Measurements from ENCODE around the gene CMIP. TPM values are rescaled to one million over a fixed set of nuclear protein-coding genes. Genes with fewer than 3 reads are reported as not detected.

Gene CMIP
- total RNA-seq, 2 experiments from 2014 or later = 28.1 to 29.7 TPM

- H3K9me3 Mint-ChIP-seq = no peaks in the 10 kb centered on the region
- no peak overlapping the region for H3K27ac Mint-ChIP-seq
- H3K4me1 Mint-ChIP-seq = peaks cover 22% of the 10 kb centered on the region
- H3K27me3 Mint-ChIP-seq = no peaks in the 10 kb centered on the region
- no peak for DNase-seq
- peaks cover 11% of the 10 kb centered on the region for H3K36me3 Mint-ChIP-seq
- no peak overlapping the region for H3K4me3 Mint-ChIP-seq
Observed at GRCh38 chr16:81526199-81526598, 81.6 kb downstream of the CMIP start.

- H3K27ac Mint-ChIP-seq = no peak overlapping the region
- H3K27me3 Mint-ChIP-seq = no peaks in the 10 kb centered on the region
- peaks cover 11% of the 10 kb centered on the region for H3K36me3 Mint-ChIP-seq
- H3K9me3 Mint-ChIP-seq = no peaks in the 10 kb centered on the region
- no peak for DNase-seq
- no peak overlapping the region for H3K4me3 Mint-ChIP-seq
- H3K4me1 Mint-ChIP-seq = peaks cover 16% of the 10 kb centered on the region
Observed at GRCh38 chr16:81526935-81527334, 82.3 kb downstream of the CMIP start.

GRCh38 chr16:81527477-81528178, 83.0 kb downstream of the CMIP start:
- Mint-ChIP-seq H3K9me3 (no peaks in the 10 kb centered on the region), H3K27ac (no peak overlapping the region), H3K4me1 (peaks cover 16% of the 10 kb centered on the region), H3K27me3 (no peaks in the 10 kb centered on the region), H3K4me3 (no peak overlapping the region), H3K36me3 (peaks cover 11% of the 10 kb centered on the region)
- DNase-seq = no peak

- H3K36me3 Mint-ChIP-seq = peaks cover 10% of the 10 kb centered on the region
- no peak overlapping the region for H3K27ac Mint-ChIP-seq
- H3K4me3 Mint-ChIP-seq = no peak overlapping the region
- no peaks in the 10 kb centered on the region for H3K27me3 Mint-ChIP-seq
- peaks cover 21% of the 10 kb centered on the region for H3K4me1 Mint-ChIP-seq
- H3K9me3 Mint-ChIP-seq = no peaks in the 10 kb centered on the region
- DNase-seq = no peak
Observed at GRCh38 chr16:81528256-81528655, 83.6 kb downstream of the CMIP start.

GRCh38 chr16:81530296-81530721, 85.7 kb downstream of the CMIP start:
- H3K4me1 Mint-ChIP-seq = peaks cover 21% of the 10 kb centered on the region
- H3K36me3 Mint-ChIP-seq = peaks cover 10% of the 10 kb centered on the region
- H3K4me3 Mint-ChIP-seq = no peak overlapping the region
- H3K27ac Mint-ChIP-seq = no peak overlapping the region
- H3K9me3 Mint-ChIP-seq = no peaks in the 10 kb centered on the region
- H3K27me3 Mint-ChIP-seq = no peaks in the 10 kb centered on the region
- no peak for DNase-seq

- H3K36me3 Mint-ChIP-seq = peaks cover 10% of the 10 kb centered on the region
- no peaks in the 10 kb centered on the region for H3K27me3 Mint-ChIP-seq
- no peak overlapping the region for H3K27ac Mint-ChIP-seq
- no peak overlapping the region for H3K4me3 Mint-ChIP-seq
- DNase-seq = no peak
- peaks cover 18% of the 10 kb centered on the region for H3K4me1 Mint-ChIP-seq
- H3K9me3 Mint-ChIP-seq = no peaks in the 10 kb centered on the region
Observed at GRCh38 chr16:81530814-81531213, 86.2 kb downstream of the CMIP start.

- H3K9me3 Mint-ChIP-seq = no peaks in the 10 kb centered on the region
- H3K4me1 Mint-ChIP-seq = peaks cover 13% of the 10 kb centered on the region
Observed at GRCh38 chr16:81531419-81531821, 86.8 kb downstream of the CMIP start.

GRCh38 chr16:81532491-81533174, 88.0 kb downstream of the CMIP start:
- peaks cover 3% of the 10 kb centered on the region for H3K36me3 Mint-ChIP-seq
- H3K9me3 Mint-ChIP-seq = no peaks in the 10 kb centered on the region
- no peaks in the 10 kb centered on the region for H3K27me3 Mint-ChIP-seq
- no peak for DNase-seq
- peak overlapping the region; percentile 12 for H3K27ac Mint-ChIP-seq
- H3K4me3 Mint-ChIP-seq = no peak overlapping the region
- H3K4me1 Mint-ChIP-seq = peaks cover 8% of the 10 kb centered on the region

More at GRCh38 chr16:81531419-81531821, 86.8 kb downstream of the CMIP start:
- no peak for DNase-seq
- Mint-ChIP-seq H3K27me3 (no peaks in the 10 kb centered on the region), H3K27ac (no peak overlapping the region), H3K4me3 (no peak overlapping the region), H3K36me3 (peaks cover 10% of the 10 kb centered on the region)

GRCh38 chr16:81533175-81533507, 88.5 kb downstream of the CMIP start:
- H3K36me3 Mint-ChIP-seq = peaks cover 2% of the 10 kb centered on the region
- H3K27me3 Mint-ChIP-seq = no peaks in the 10 kb centered on the region
- H3K4me1 Mint-ChIP-seq = peaks cover 12% of the 10 kb centered on the region
- H3K4me3 Mint-ChIP-seq = no peak overlapping the region
- DNase-seq = no peak
- H3K9me3 Mint-ChIP-seq = no peaks in the 10 kb centered on the region
- peak overlapping the region; percentile 12 for H3K27ac Mint-ChIP-seq

- Mint-ChIP-seq H3K27ac (no peak overlapping the region), H3K4me1 (peaks cover 13% of the 10 kb centered on the region), H3K4me3 (no peak overlapping the region), H3K27me3 (no peaks in the 10 kb centered on the region), H3K9me3 (no peaks in the 10 kb centered on the region), H3K36me3 (no peaks in the 10 kb centered on the region)
- no peak for DNase-seq
Observed at GRCh38 chr16:81535679-81536360, 91.2 kb downstream of the CMIP start.

- peaks cover 18% of the 10 kb centered on the region for H3K4me1 Mint-ChIP-seq
- H3K27ac Mint-ChIP-seq = no peak overlapping the region
- H3K36me3 Mint-ChIP-seq = no peaks in the 10 kb centered on the region
- no peak for DNase-seq
- H3K27me3 Mint-ChIP-seq = no peaks in the 10 kb centered on the region
- H3K4me3 Mint-ChIP-seq = no peak overlapping the region
- no peaks in the 10 kb centered on the region for H3K9me3 Mint-ChIP-seq
Observed at GRCh38 chr16:81536648-81537047, 92.0 kb downstream of the CMIP start.

GRCh38 chr16:81537721-81538561, 93.3 kb downstream of the CMIP start:
- Mint-ChIP-seq H3K27ac (no peak overlapping the region), H3K36me3 (no peaks in the 10 kb centered on the region), H3K27me3 (no peaks in the 10 kb centered on the region), H3K4me1 (peaks cover 15% of the 10 kb centered on the region), H3K9me3 (no peaks in the 10 kb centered on the region), H3K4me3 (no peak overlapping the region)
- DNase-seq = no peak

- no peaks in the 10 kb centered on the region for H3K36me3 Mint-ChIP-seq
- H3K4me1 Mint-ChIP-seq = peaks cover 21% of the 10 kb centered on the region
- DNase-seq = no peak
- H3K9me3 Mint-ChIP-seq = no peaks in the 10 kb centered on the region
- H3K27me3 Mint-ChIP-seq = no peaks in the 10 kb centered on the region
- H3K4me3 Mint-ChIP-seq = no peak overlapping the region
- no peak overlapping the region for H3K27ac Mint-ChIP-seq
Observed at GRCh38 chr16:81539009-81539758, 94.6 kb downstream of the CMIP start.

GRCh38 chr16:81539759-81540472, 95.3 kb downstream of the CMIP start:
- H3K27me3 Mint-ChIP-seq = no peaks in the 10 kb centered on the region
- no peaks in the 10 kb centered on the region for H3K36me3 Mint-ChIP-seq
- no peak overlapping the region for H3K4me3 Mint-ChIP-seq
- peaks cover 27% of the 10 kb centered on the region for H3K4me1 Mint-ChIP-seq
- no peak overlapping the region for H3K27ac Mint-ChIP-seq
- no peak for DNase-seq
- H3K9me3 Mint-ChIP-seq = no peaks in the 10 kb centered on the region
